Caco-2 (cell line): ENCODE results near the gene TTC32. TPM values are rescaled to one million over a fixed set of nuclear protein-coding genes. Genes with fewer than 3 reads are reported as not detected.

Experiments used
- BruUV-seq: library from RNA; stranded (reverse); fragments of 400-500 nt; replicated peaks from 2 replicates; lab custom pipeline; 2021; lab: Mats Ljungman, UMichigan
- CTCF ChIA-PET: fragments of 300-600 bp; sonication (Branson Sonifier 250); formaldehyde crosslinking; loops from one replicate; lab custom pipeline; 2022; ENCODE audit warnings: antibody characterized with exemption; lab: Charles Lee
- POLR2A ChIA-PET: fragments of 300-600 bp; sonication (Branson Sonifier 250); formaldehyde crosslinking; loops from one replicate; lab custom pipeline; 2022; ENCODE audit warnings: antibody characterized with exemption; lab: Charles Lee
- DNase-seq, 2 experiments: peaks; one replicate each; pipeline versions ENCODE4 v3.0.0 to v3.0.0-alpha.2; 2020 to 2022
- H3K27me3 ChIP-seq: replicated peaks from 2 replicates; pipeline ENCODE4 v1.6.0; 2011; ENCODE audit warnings: low read length; ENCODE audit not compliant: control insufficient read depth, insufficient read depth
- H3K36me3 ChIP-seq: 2 replicates; pipeline ENCODE4 v1.5.1; 2011; ENCODE audit warnings: low read length; ENCODE audit not compliant: control insufficient read depth, insufficient read depth
- H3K4me1 ChIP-seq: fragments of 250-450 bp; sonication (Bioruptor Pico); 2 replicates; pipeline ENCODE4 v1.5.1; 2020; ENCODE audit warnings: mild to moderate bottlenecking
- H3K4me3 ChIP-seq: 2 replicates; pipeline ENCODE4 v1.5.1; 2011; ENCODE audit warnings: low read depth, mild to moderate bottlenecking, control low read depth, low read length
- H3K9me3 ChIP-seq: fragments of 250-450 bp; sonication (Bioruptor Pico); 2 replicates; pipeline ENCODE4 v1.5.1; 2020; ENCODE audit warnings: mild to moderate bottlenecking, moderate library complexity
- H3K27ac Mint-ChIP-seq: one replicate; pipeline ENCODE4 v1.8.0; 2022; ENCODE audit warnings: mixed read lengths; ENCODE audit not compliant: unreplicated experiment
- H3K27me3 Mint-ChIP-seq: one replicate; pipeline ENCODE4 v1.8.0; 2022; ENCODE audit warnings: mixed read lengths; ENCODE audit not compliant: insufficient read depth, unreplicated experiment
- H3K36me3 Mint-ChIP-seq: one replicate; pipeline ENCODE4 v1.8.0; 2022; ENCODE audit warnings: mild to moderate bottlenecking, mixed read lengths; ENCODE audit not compliant: insufficient read depth, unreplicated experiment
- H3K4me1 Mint-ChIP-seq: one replicate; pipeline ENCODE4 v1.8.0; 2022; ENCODE audit warnings: low read depth, mixed read lengths; ENCODE audit not compliant: unreplicated experiment
- H3K4me3 Mint-ChIP-seq: one replicate; pipeline ENCODE4 v1.8.0; 2022; ENCODE audit warnings: mild to moderate bottlenecking, moderate library complexity, mixed read lengths; ENCODE audit not compliant: unreplicated experiment
- H3K9me3 Mint-ChIP-seq: one replicate; pipeline ENCODE4 v1.8.0; 2022; ENCODE audit warnings: mixed read lengths; ENCODE audit not compliant: unreplicated experiment
- intact Hi-C: fragments of 100-400 bp; cut with micrococcal nuclease; formaldehyde crosslinking; loops from one replicate; pipeline ENCODE4 v1.10.0; 2022; ENCODE audit not compliant: unreplicated experiment
- total RNA-seq: library from RNA; stranded (reverse); gene quantifications from 2 replicates; pipeline ENCODE4 v1.2.3, GENCODE V29; 2022
- TF ChIP-seq, protein P1 (sequence below), 2 experiments: fragments of 200-600 bp in 1 of 2; IDR thresholded peaks; 1 replicate in 1 of 2; 2 replicates in 1 of 2; pipeline versions ENCODE4 v1.5.1 to v1.8.0; 2011 to 2022; ENCODE audit warnings: antibody characterized with exemption in 1 of 2, control low read depth in 1 of 2, inconsistent platforms in 1 of 2, low read depth in 1 of 2, low read length in 1 of 2, mild to moderate bottlenecking in 1 of 2, moderate library complexity in 1 of 2; ENCODE audit not compliant: insufficient read depth in 1 of 2, severe bottlenecking in 1 of 2, unreplicated experiment in 1 of 2

Gene TTC32
- total RNA-seq, 1 experiment from 2014 or later: 16.8 TPM

DNA sequence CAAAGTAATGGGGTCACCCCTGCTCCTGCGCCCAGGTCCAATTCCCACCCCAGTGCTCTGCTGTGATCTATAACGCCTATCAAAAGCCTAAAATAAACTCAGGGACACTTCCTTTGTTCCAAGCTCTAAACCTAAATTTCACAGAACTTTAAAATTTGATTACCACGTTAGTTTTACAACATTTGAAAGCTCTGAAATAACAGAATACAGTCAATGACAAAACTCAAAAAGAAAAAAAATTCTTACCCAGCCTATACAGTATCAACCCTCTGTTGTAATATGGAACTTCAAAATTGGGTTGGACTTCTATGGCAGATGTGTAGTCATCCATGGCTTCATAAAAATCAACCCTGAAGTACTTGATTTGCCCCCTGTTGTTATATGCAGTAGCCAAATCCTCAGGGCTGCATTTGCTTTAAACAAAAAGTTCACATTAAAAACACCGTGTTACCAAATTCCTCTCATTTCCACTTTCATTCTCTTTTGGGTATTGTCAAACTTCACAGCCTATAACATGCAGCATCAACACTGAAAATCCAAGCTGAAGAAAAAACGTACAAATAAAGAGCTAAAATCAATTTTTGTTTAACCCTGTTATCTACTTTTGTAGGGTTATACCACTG lies 4.0 kb downstream of the TTC32 start:
- H3K9me3 ChIP-seq: no peaks in the 10 kb centered on the region
- H3K36me3 ChIP-seq: no peaks in the 10 kb centered on the region
- Mint-ChIP-seq H3K4me1 (peaks cover 12% of the 10 kb centered on the region), H3K36me3 (peaks cover 21% of the 10 kb centered on the region), H3K4me3 (no peak overlapping the region), H3K27me3 (no peaks in the 10 kb centered on the region), H3K27ac (no peak overlapping the region), H3K9me3 (no peaks in the 10 kb centered on the region)
- no peak for DNase-seq
- ChIA-PET POLR2A (no interaction called here), CTCF (no interaction called here)
- TF ChIP-seq, protein P1, sequence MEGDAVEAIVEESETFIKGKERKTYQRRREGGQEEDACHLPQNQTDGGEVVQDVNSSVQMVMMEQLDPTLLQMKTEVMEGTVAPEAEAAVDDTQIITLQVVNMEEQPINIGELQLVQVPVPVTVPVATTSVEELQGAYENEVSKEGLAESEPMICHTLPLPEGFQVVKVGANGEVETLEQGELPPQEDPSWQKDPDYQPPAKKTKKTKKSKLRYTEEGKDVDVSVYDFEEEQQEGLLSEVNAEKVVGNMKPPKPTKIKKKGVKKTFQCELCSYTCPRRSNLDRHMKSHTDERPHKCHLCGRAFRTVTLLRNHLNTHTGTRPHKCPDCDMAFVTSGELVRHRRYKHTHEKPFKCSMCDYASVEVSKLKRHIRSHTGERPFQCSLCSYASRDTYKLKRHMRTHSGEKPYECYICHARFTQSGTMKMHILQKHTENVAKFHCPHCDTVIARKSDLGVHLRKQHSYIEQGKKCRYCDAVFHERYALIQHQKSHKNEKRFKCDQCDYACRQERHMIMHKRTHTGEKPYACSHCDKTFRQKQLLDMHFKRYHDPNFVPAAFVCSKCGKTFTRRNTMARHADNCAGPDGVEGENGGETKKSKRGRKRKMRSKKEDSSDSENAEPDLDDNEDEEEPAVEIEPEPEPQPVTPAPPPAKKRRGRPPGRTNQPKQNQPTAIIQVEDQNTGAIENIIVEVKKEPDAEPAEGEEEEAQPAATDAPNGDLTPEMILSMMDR (IDR thresholded peaks at IDR 0.05; ENCODE audit: insufficient read depth in 1 of 2, low read depth in 1 of 2, low read length in 1 of 2, severe bottlenecking in 1 of 2, unreplicated experiment in 1 of 2): no peak
- no peaks in the 10 kb centered on the region for H3K27me3 ChIP-seq
- no TSS peak for BruUV-seq
- H3K4me1 ChIP-seq: no peaks in the 10 kb centered on the region
- H3K4me3 ChIP-seq: no peak overlapping the region
- intact Hi-C loops: no loop called here

DNA sequence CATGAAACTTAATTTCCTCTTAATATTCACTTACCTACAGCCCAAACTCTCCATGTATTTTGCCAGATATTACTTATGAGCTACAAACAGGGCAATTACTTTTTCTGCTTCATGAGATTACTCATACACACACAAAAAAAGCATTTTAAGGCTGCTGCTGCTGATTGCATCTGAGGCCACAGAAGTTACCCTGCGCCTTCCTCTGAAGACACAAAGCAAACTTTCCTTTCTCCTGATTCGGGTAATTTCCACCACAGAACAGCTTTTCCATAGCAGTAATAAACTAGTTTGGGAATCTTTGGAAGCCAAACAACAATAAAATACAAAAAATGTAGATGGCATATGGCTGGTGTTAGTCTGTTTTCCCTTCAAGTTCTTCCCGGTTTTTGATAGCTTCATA lies 6.2 kb downstream of the TTC32 start:
- Histone ChIP-seq H3K4me1 (no peaks in the 10 kb centered on the region), H3K27me3 (no peaks in the 10 kb centered on the region), H3K4me3 (no peak overlapping the region), H3K9me3 (no peaks in the 10 kb centered on the region), H3K36me3 (no peaks in the 10 kb centered on the region)
- no peaks in the 10 kb centered on the region for H3K9me3 Mint-ChIP-seq
- CTCF ChIA-PET: no interaction called here
- no peaks in the 10 kb centered on the region for H3K27me3 Mint-ChIP-seq
- POLR2A ChIA-PET: no interaction called here
- TF ChIP-seq, protein P1 (IDR thresholded peaks at IDR 0.05; ENCODE audit: insufficient read depth in 1 of 2, low read depth in 1 of 2, low read length in 1 of 2, severe bottlenecking in 1 of 2, unreplicated experiment in 1 of 2): no peak
- peaks cover 9% of the 10 kb centered on the region for H3K36me3 Mint-ChIP-seq
- H3K27ac Mint-ChIP-seq: no peak overlapping the region
- peaks cover 8% of the 10 kb centered on the region for H3K4me1 Mint-ChIP-seq
- no TSS peak for BruUV-seq
- intact Hi-C loops: no loop called here
- H3K4me3 Mint-ChIP-seq: no peak overlapping the region
- DNase-seq: no peak

DNA sequence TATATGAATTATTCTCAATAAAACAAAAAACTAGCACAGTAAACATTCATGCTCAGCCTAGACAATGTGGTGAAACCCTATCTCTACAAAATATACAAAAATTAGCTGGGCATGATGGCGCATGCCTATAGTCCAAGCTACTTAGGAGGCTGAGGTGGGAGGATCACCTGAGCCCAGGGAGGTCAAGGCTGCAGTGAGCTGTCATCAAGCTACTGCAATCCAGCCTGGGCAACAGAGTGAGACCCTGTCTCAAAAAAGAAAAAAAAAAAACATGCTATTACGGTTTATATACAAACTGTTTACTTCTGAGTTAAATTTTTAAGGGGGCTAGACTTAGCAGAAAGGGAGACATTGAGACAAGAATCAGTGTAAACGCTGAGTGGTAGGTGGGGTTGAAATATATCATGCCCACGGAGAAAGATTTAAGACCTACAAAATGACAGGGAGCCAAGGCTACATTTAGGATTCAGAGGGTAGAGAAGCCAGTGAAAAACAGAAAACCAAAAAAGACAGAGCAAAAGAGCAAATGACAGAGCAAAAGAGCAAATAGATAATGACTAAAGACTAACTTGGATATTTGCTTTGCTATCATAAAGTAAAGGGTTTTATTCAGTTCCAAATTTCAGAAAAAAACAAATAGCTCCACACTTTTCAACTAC lies 7.5 kb downstream of the TTC32 start:
- POLR2A ChIA-PET: no interaction called here

More for the DNA sequence above, 7.5 kb downstream of the TTC32 start:
- Mint-ChIP-seq H3K4me3 (no peak overlapping the region), H3K4me1 (no peaks in the 10 kb centered on the region), H3K36me3 (peaks cover 9% of the 10 kb centered on the region), H3K27me3 (no peaks in the 10 kb centered on the region), H3K27ac (no peak overlapping the region), H3K9me3 (no peaks in the 10 kb centered on the region)
- H3K36me3 ChIP-seq: no peaks in the 10 kb centered on the region
- intact Hi-C loops: no loop called here
- CTCF ChIA-PET: no interaction called here
- no peak for DNase-seq
- H3K4me3 ChIP-seq: no peak overlapping the region
- H3K9me3 ChIP-seq: no peaks in the 10 kb centered on the region
- no peaks in the 10 kb centered on the region for H3K27me3 ChIP-seq
- TF ChIP-seq, protein P1 (IDR thresholded peaks at IDR 0.05; ENCODE audit: insufficient read depth in 1 of 2, low read depth in 1 of 2, low read length in 1 of 2, severe bottlenecking in 1 of 2, unreplicated experiment in 1 of 2): no peak
- no peaks in the 10 kb centered on the region for H3K4me1 ChIP-seq
- no TSS peak for BruUV-seq
